BLaER1 treated with 17β-estradiol and CSF1 and Interleukin-3, amounts not matched to agents 10 nM and 100 nM (cell line): ENCODE data around the gene PCDH9.
A peak's percentile ranks its signal among the peaks of the same experiment; 100 is the strongest.

Source experiments
- H3K27ac ChIP-seq, 11 experiments: shearing (Covaris generic); formaldehyde crosslinking; 2 replicates each; pipeline ENCODE4 v1.8.1; 2022
- H3K27me3 ChIP-seq, 11 experiments: shearing (Covaris generic); formaldehyde crosslinking; 2 replicates each; pipeline ENCODE4 v1.8.1; 2022
- H3K36me3 ChIP-seq, 11 experiments: shearing (Covaris generic); formaldehyde crosslinking; 2 replicates each; pipeline ENCODE4 v1.8.1; 2022
- H3K4me1 ChIP-seq, 10 experiments: shearing (Covaris generic); formaldehyde crosslinking; 2 replicates each; pipeline ENCODE4 v1.8.1; 2022
- H3K4me2 ChIP-seq, 11 experiments: shearing (Covaris generic); formaldehyde crosslinking; 2 replicates each; pipeline ENCODE4 v1.8.1; 2022
- H3K4me3 ChIP-seq, 10 experiments: shearing (Covaris generic); formaldehyde crosslinking; 2 replicates each; pipeline ENCODE4 v1.8.1; 2022
- H3K9ac ChIP-seq, 11 experiments: shearing (Covaris generic); formaldehyde crosslinking; 2 replicates each; pipeline ENCODE4 v1.8.1; 2022
- H3K9me3 ChIP-seq, 11 experiments: shearing (Covaris generic); formaldehyde crosslinking; replicated peaks in 1 of 11; 2 replicates each; pipeline ENCODE4 v1.8.1; 2022
- H4K20me1 ChIP-seq, 11 experiments: shearing (Covaris generic); formaldehyde crosslinking; 2 replicates each; pipeline ENCODE4 v1.8.1; 2022
- Cebpa-rat ChIP-seq, 11 experiments: shearing (Covaris generic); IDR thresholded peaks; 2 replicates each; pipeline ENCODE4 v1.8.1; 2022

The PCDH9 gene

DNA sequence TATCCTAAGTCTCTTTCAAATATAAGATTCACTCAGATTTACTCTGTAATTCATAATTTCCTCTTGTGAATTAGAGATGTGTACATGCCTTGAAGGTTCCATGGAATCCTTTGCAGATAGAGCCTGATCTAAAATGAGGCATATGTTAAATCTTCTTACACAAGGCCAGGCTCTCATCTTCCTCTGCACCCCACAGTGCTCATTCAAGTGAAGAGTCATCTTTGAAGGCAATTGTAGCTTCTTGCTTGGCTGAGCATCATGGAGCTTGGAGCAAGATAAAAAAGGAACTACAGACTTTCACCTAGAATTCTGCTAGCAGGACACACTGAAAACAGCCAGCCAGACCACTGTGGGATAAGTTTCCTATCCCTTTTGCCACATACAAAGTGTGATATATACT is 566.4 kb downstream of the PCDH9 start:
- H3K4me1 ChIP-seq: peaks cover 14 to 35% (median 25%) of the 10 kb centered on the region in 10 experiments
- no peak overlapping the region for H3K4me3 ChIP-seq
- no peak overlapping the region for H3K9ac ChIP-seq
- H3K27ac ChIP-seq: no peak overlapping the region
- no peaks in the 10 kb centered on the region for H4K20me1 ChIP-seq
- peak overlapping the region in 9 of 11 experiments; percentile 5 to 45 (median 20); a peak in 9 of 22 replicates for H3K4me2 ChIP-seq
- no peaks in the 10 kb centered on the region for H3K9me3 ChIP-seq
- no peaks in the 10 kb centered on the region for H3K27me3 ChIP-seq
- H3K36me3 ChIP-seq: no peaks in the 10 kb centered on the region
- TF ChIP-seq Cebpa-rat (IDR thresholded peaks at IDR 0.05): no peak

GRCh38 chr13:66663206-66663605 is 566.9 kb downstream of the PCDH9 start:
- peaks cover 14 to 35% (median 25%) of the 10 kb centered on the region in 10 experiments for H3K4me1 ChIP-seq
- H3K9me3 ChIP-seq: no peaks in the 10 kb centered on the region
- no peak overlapping the region for H3K27ac ChIP-seq
- H4K20me1 ChIP-seq: no peaks in the 10 kb centered on the region
- H3K9ac ChIP-seq: no peak overlapping the region
- no peak for TF ChIP-seq Cebpa-rat (IDR thresholded peaks at IDR 0.05)
- H3K4me2 ChIP-seq: peak overlapping the region in 5 of 11 experiments; percentile 5 to 45 (median 20); a peak in 5 of 22 replicates
- no peaks in the 10 kb centered on the region for H3K36me3 ChIP-seq
- no peak overlapping the region for H3K4me3 ChIP-seq
- no peaks in the 10 kb centered on the region for H3K27me3 ChIP-seq

DNA sequence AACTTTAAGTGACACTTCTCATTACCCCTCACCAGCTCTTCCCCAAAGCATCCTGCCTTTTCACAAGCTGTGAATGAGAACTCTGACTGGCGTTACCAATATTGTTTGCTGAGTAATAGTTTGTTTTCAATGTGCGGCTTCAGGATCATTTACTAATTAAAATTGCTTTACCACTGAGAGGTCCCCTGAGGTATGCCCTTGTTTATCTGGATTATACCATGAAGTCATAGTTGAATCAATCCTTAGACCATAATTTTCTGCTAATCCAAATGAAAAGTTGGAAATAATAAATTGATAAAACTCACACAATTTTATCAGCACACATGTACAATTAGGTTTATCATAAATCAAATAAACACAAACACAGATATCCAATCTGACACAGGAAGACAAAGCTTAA is 568.8 kb downstream of the PCDH9 start:
- H3K27ac ChIP-seq: no peak overlapping the region
- TF ChIP-seq Cebpa-rat (IDR thresholded peaks at IDR 0.05): no peak
- no peak overlapping the region for H3K4me2 ChIP-seq
- H3K4me1 ChIP-seq: peaks cover 14 to 35% (median 28%) of the 10 kb centered on the region in 10 experiments
- no peaks in the 10 kb centered on the region for H3K27me3 ChIP-seq
- no peak overlapping the region for H3K9ac ChIP-seq
- no peaks in the 10 kb centered on the region for H4K20me1 ChIP-seq
- no peaks in the 10 kb centered on the region for H3K9me3 ChIP-seq
- no peak overlapping the region for H3K4me3 ChIP-seq
- no peaks in the 10 kb centered on the region for H3K36me3 ChIP-seq

DNA sequence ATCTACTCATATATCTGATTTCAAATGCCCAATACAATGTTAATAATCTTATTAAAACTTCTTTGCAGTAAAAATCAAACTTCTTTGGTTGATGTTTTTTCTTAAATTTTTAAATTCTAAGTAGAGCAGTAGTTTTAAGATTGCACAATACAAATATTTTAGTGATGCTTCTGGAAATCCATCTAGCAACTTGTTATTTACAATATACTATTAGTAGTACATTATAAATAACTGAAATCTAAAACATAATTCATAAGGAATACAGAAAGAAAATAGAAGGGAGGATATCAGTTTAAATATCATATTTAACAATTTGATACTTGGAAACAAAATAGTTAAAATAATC is 569.7 kb downstream of the PCDH9 start:
- Histone ChIP-seq H3K27me3 (no peaks in the 10 kb centered on the region), H4K20me1 (no peaks in the 10 kb centered on the region), H3K27ac (no peak overlapping the region), H3K4me3 (no peak overlapping the region), H3K9ac (no peak overlapping the region), H3K36me3 (no peaks in the 10 kb centered on the region), H3K4me1 (peaks cover 14 to 35% (median 28%) of the 10 kb centered on the region in 10 experiments), H3K4me2 (peak overlapping the region in 4 of 11 experiments; percentile 38 to 70 (median 62); a peak in 6 of 22 replicates), H3K9me3 (no peaks in the 10 kb centered on the region)
- TF ChIP-seq Cebpa-rat (IDR thresholded peaks at IDR 0.05): no peak

DNA sequence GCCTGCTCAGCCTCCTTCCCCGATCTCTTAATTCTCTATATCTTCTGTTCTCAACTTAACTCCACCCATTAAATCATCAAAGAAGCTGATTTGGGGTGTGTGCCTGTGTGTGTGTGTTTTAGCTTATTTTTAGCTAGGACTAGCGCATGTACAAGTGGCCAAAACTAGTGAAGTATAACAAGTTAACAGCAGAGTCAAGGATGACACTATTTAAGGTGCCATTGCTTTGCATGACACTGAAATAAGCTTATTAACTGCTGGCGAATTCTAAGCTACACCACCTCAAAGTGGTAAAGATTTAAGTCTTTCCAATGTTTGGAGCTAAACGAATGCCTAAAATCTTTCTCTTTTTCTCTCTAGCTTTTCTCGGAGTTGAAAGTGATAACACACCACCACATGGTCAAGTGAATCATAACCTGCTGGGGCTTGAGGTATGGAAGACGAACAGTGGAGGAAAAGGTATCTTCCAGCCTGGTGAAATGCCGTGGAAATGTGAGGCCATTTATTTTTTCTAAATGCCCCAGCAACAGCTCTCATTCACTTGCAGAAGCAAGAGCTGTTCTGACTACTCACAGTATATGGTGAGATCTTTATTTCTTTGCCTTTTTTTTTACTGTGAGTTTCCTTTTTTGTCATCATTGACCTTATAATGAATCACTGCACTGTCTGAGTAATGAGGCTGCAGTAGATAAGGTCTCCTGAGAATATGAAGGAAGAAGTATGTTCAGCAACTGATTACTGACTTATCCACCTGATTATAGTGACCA is 570.3 kb downstream of the PCDH9 start:
- TF ChIP-seq Cebpa-rat (IDR thresholded peaks at IDR 0.05): no peak
- no peak overlapping the region for H3K4me3 ChIP-seq
- H3K4me1 ChIP-seq: peaks cover 14 to 35% (median 28%) of the 10 kb centered on the region in 10 experiments
- no peaks in the 10 kb centered on the region for H3K27me3 ChIP-seq
- peak overlapping the region; percentile 17 to 70 (median 55); a peak in 20 of 22 replicates for H3K4me2 ChIP-seq
- no peaks in the 10 kb centered on the region for H4K20me1 ChIP-seq
- H3K9me3 ChIP-seq: no peaks in the 10 kb centered on the region
- H3K9ac ChIP-seq: no peak overlapping the region
- no peak overlapping the region for H3K27ac ChIP-seq
- H3K36me3 ChIP-seq: no peaks in the 10 kb centered on the region

- Histone ChIP-seq H3K4me1 (peaks cover 14 to 34% (median 28%) of the 10 kb centered on the region in 10 experiments), H3K27ac (no peak overlapping the region), H3K27me3 (no peaks in the 10 kb centered on the region), H4K20me1 (no peaks in the 10 kb centered on the region), H3K36me3 (no peaks in the 10 kb centered on the region), H3K4me3 (no peak overlapping the region), H3K9me3 (no peaks in the 10 kb centered on the region), H3K4me2 (peak overlapping the region in 10 of 11 experiments; percentile 38 to 70 (median 57); a peak in 19 of 22 replicates), H3K9ac (no peak overlapping the region)
- no peak for TF ChIP-seq Cebpa-rat (IDR thresholded peaks at IDR 0.05)
Measured at GRCh38 chr13:66659286-66659685, 570.9 kb downstream of the PCDH9 start.

- Histone ChIP-seq H4K20me1 (no peaks in the 10 kb centered on the region), H3K27ac (no peak overlapping the region), H3K9ac (no peak overlapping the region), H3K4me2 (peak overlapping the region in 1 of 11 experiments; percentile 3; a peak in 1 of 22 replicates), H3K4me3 (no peak overlapping the region), H3K4me1 (peaks cover 11 to 24% (median 17%) of the 10 kb centered on the region in 10 experiments), H3K27me3 (no peaks in the 10 kb centered on the region), H3K9me3 (0 out of 22 replicates have a peak, but pooled peaks cover 0 to 5% (median 0%) of the 10 kb centered on the region in 11 experiments), H3K36me3 (no peaks in the 10 kb centered on the region)
- no peak for TF ChIP-seq Cebpa-rat (IDR thresholded peaks at IDR 0.05)
Measured at GRCh38 chr13:66657165-66657881, 572.8 kb downstream of the PCDH9 start.

- H3K9ac ChIP-seq: no peak overlapping the region
- no peak for TF ChIP-seq Cebpa-rat (IDR thresholded peaks at IDR 0.05)
- peaks cover 11 to 24% (median 16%) of the 10 kb centered on the region in 10 experiments for H3K4me1 ChIP-seq
- H3K4me3 ChIP-seq: no peak overlapping the region
- no peak overlapping the region for H3K27ac ChIP-seq
- H3K9me3 ChIP-seq: 0 out of 22 replicates have a peak, but pooled peaks cover 0 to 5% (median 0%) of the 10 kb centered on the region in 11 experiments
- H3K27me3 ChIP-seq: no peaks in the 10 kb centered on the region
- no peaks in the 10 kb centered on the region for H4K20me1 ChIP-seq
- H3K4me2 ChIP-seq: no peak overlapping the region
- no peaks in the 10 kb centered on the region for H3K36me3 ChIP-seq
Measured at GRCh38 chr13:66655847-66656454, 574.2 kb downstream of the PCDH9 start.

- TF ChIP-seq Cebpa-rat (IDR thresholded peaks at IDR 0.05): no peak
- H3K9ac ChIP-seq: no peak overlapping the region
- no peaks in the 10 kb centered on the region for H4K20me1 ChIP-seq
- H3K36me3 ChIP-seq: no peaks in the 10 kb centered on the region
- H3K9me3 ChIP-seq: no peaks in the 10 kb centered on the region
- no peak overlapping the region for H3K27ac ChIP-seq
- H3K4me3 ChIP-seq: no peak overlapping the region
- H3K4me1 ChIP-seq: no peaks in the 10 kb centered on the region
- no peaks in the 10 kb centered on the region for H3K27me3 ChIP-seq
- no peak overlapping the region for H3K4me2 ChIP-seq
Measured at GRCh38 chr13:66644855-66645460, 585.2 kb downstream of the PCDH9 start.
